ENCODE measurements around the gene TLX2. TPM values are rescaled to one million over a fixed set of nuclear protein-coding genes. Genes with fewer than 3 reads are reported as not detected.

The TLX2 gene
- total RNA-seq, 1 experiment from 2014 or later = 0.68 TPM

DNA sequence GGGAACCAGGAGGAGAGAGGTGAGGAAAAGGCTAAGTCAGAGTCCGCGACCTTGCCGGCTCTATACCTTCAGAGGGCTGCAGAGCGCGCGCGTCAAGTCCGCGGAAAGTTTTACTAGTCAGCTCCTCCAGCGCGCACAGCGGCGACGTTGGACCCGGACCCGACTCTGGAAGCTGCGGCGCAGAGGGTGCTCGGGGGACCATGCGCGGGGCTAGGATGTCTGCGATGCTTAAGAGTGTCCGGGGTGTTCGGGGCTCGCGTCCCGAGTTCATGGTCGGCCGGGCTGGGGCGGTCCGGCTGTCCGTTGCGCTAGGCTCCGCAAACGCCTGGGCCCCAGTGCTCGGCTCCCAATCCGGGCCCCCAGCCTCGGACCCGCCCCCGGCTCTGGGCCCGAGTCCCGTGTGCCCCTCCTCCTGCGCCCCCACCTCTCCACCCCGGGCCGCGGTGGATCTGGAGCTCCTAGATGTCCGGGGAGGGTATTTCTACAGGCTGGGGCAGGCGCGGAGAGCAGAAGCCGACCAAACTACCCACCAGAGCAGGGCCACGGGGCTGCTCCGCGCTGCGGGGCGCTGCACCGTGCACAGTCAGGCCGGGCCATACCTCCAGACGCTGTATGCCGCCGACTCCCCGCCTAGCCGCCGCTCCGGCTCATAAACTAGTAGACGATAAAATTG is 14.8 kb upstream of the TLX2 start, which contains the start of gene LBX2:
Gene LBX2 (minus strand): TSS at position 337 of the 673 bp plus-strand sequence. CDS start 66 bp downstream, at position 271.
- Histone ChIP-seq H3K4me3 (ENCODE audit: low read depth, low read length) (peak within 1 kb of the TSS; percentile 65), H3K4me1 (peaks cover 50% of the 10 kb centered on the region), H3K27me3 (replicated peaks; ENCODE audit: control insufficient read depth, insufficient read depth, low read length) (no peaks in the 10 kb centered on the region), H3K36me3 (ENCODE audit: control insufficient read depth, insufficient read depth, low read length) (peaks cover 1% of the 10 kb centered on the region; the same call in 1 of the 2 replicates), H3K9me3 (no peaks in the 10 kb centered on the region)
- no peaks in the 10 kb centered on the region for H3K27me3 Mint-ChIP-seq (ENCODE audit: insufficient read depth, unreplicated experiment)
- H3K27ac Mint-ChIP-seq (ENCODE audit: unreplicated experiment) = peak within 1 kb of the TSS; percentile 46
- TF ChIP-seq, protein P1, sequence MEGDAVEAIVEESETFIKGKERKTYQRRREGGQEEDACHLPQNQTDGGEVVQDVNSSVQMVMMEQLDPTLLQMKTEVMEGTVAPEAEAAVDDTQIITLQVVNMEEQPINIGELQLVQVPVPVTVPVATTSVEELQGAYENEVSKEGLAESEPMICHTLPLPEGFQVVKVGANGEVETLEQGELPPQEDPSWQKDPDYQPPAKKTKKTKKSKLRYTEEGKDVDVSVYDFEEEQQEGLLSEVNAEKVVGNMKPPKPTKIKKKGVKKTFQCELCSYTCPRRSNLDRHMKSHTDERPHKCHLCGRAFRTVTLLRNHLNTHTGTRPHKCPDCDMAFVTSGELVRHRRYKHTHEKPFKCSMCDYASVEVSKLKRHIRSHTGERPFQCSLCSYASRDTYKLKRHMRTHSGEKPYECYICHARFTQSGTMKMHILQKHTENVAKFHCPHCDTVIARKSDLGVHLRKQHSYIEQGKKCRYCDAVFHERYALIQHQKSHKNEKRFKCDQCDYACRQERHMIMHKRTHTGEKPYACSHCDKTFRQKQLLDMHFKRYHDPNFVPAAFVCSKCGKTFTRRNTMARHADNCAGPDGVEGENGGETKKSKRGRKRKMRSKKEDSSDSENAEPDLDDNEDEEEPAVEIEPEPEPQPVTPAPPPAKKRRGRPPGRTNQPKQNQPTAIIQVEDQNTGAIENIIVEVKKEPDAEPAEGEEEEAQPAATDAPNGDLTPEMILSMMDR (IDR thresholded peaks at IDR 0.05; ENCODE audit: insufficient read depth in 1 of 2, low read depth in 1 of 2, low read length in 1 of 2, severe bottlenecking in 1 of 2, unreplicated experiment in 1 of 2) = no peak
- DNase-seq = peak in 1 of 2 experiments; percentile 70
- H3K36me3 Mint-ChIP-seq (ENCODE audit: insufficient read depth, unreplicated experiment) = peaks cover 39% of the 10 kb centered on the region
- no TSS peak for BruUV-seq (replicated peaks)
- peak within 1 kb of the TSS; percentile 96 for H3K4me3 Mint-ChIP-seq (ENCODE audit: unreplicated experiment)
- POLR2A ChIA-PET = interaction anchor here (1.0 to 5.2 kb wide), 2 partner anchors 10 to 17 kb away, joined by 3 to 17 read pairs; no protein-coding TSS in a partner anchor
- peaks cover 17% of the 10 kb centered on the region for H3K4me1 Mint-ChIP-seq (ENCODE audit: low read depth, unreplicated experiment)
- H3K9me3 Mint-ChIP-seq (ENCODE audit: unreplicated experiment) = no peaks in the 10 kb centered on the region
- intact Hi-C loops (cut with micrococcal nuclease; ENCODE audit: unreplicated experiment) = loop anchor here (1.0 kb wide), 1 partner anchor 16 kb away; the partner anchor contains the start of gene TTC31
- CTCF ChIA-PET = interaction anchor here (1.1 to 1.3 kb wide), 2 partner anchors 10 to 19 kb away, joined by 3 read pairs; no protein-coding TSS in a partner anchor

DNA sequence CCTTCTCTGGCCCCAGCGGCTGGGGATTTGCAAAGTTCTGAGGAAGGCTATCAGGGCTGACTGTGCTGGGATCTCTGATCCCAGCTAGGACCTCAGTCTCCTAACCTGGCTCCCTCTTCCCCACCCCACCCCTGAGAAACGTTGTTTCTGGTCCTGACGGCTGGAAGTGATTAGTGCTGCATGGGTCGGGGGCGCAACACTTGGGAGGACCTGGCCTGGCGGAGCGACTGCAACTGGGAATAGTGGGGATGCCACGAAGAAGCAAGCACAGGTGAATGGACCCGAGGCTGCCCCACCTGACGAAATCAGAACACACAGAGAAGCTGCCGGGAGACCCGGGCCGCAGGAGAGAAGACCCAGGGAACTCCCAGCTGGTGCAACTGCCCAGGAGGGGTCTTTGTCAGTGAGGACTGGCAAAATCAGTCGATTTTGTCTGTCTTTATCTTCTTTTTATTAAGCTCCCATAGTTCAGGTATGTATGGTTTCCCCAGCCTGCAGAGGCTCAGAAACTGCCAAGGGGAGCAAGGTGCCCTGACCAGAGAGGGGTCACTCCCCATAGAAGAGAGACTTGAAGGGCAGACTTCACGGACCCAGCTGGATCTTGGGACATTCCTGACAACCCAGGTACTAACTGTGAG is 14.2 kb upstream of the TLX2 start:
- peaks cover 50% of the 10 kb centered on the region for H3K4me1 ChIP-seq
- peaks cover 1% of the 10 kb centered on the region; the same call in 1 of the 2 replicates for H3K36me3 ChIP-seq (ENCODE audit: control insufficient read depth, insufficient read depth, low read length)
- no peaks in the 10 kb centered on the region for H3K9me3 ChIP-seq
- H3K4me3 Mint-ChIP-seq (ENCODE audit: unreplicated experiment) = peak overlapping the region; percentile 96
- peaks cover 45% of the 10 kb centered on the region for H3K36me3 Mint-ChIP-seq (ENCODE audit: insufficient read depth, unreplicated experiment)
- peak overlapping the region; percentile 46 for H3K27ac Mint-ChIP-seq (ENCODE audit: unreplicated experiment)
- no peak for DNase-seq
- peak overlapping the region; percentile 65 for H3K4me3 ChIP-seq (ENCODE audit: low read depth, low read length)
- CTCF ChIA-PET = interaction anchor here (0.7 to 1.3 kb wide), 3 partner anchors 10 to 35 kb away, joined by 3 read pairs; partner anchors contain the start of gene MOGS
- POLR2A ChIA-PET = interaction anchor here (1.0 to 5.2 kb wide), 2 partner anchors 11 to 18 kb away, joined by 3 to 17 read pairs; no protein-coding TSS in a partner anchor
- H3K27me3 Mint-ChIP-seq (ENCODE audit: insufficient read depth, unreplicated experiment) = no peaks in the 10 kb centered on the region
- no peaks in the 10 kb centered on the region for H3K27me3 ChIP-seq (replicated peaks; ENCODE audit: control insufficient read depth, insufficient read depth, low read length)
- TF ChIP-seq, protein P1 (IDR thresholded peaks at IDR 0.05; ENCODE audit: insufficient read depth in 1 of 2, low read depth in 1 of 2, low read length in 1 of 2, severe bottlenecking in 1 of 2, unreplicated experiment in 1 of 2) = no peak
- H3K4me1 Mint-ChIP-seq (ENCODE audit: low read depth, unreplicated experiment) = peaks cover 24% of the 10 kb centered on the region
- no TSS peak for BruUV-seq (replicated peaks)
- H3K9me3 Mint-ChIP-seq (ENCODE audit: unreplicated experiment) = no peaks in the 10 kb centered on the region
- intact Hi-C loops (cut with micrococcal nuclease; ENCODE audit: unreplicated experiment) = loop anchor here (1.0 kb wide), 1 partner anchor 17 kb away; the partner anchor contains the start of gene TTC31

DNA sequence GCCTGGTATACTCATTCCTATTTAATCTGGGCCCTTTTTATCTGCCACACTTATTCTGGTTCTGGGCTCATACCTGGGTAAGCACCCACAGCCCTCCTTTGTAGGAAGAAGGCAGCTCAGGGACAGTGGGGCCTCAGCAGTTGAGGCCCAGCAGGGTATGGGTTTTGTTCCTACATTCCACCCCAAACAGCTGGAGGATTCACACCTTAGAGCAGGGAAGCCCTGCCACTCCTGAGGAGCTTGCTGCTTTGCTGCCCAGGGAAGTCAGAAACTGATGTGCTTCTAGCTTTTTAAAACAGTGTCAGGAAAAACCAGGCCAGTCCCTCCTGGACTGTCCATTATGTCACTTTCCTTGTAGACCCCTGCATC is 13.7 kb upstream of the TLX2 start:
- H3K27ac Mint-ChIP-seq (ENCODE audit: unreplicated experiment) = no peak overlapping the region
- DNase-seq = no peak
- Histone ChIP-seq H3K4me1 (peaks cover 50% of the 10 kb centered on the region), H3K4me3 (ENCODE audit: low read depth, low read length) (no peak overlapping the region), H3K27me3 (replicated peaks; ENCODE audit: control insufficient read depth, insufficient read depth, low read length) (no peaks in the 10 kb centered on the region), H3K9me3 (no peaks in the 10 kb centered on the region), H3K36me3 (ENCODE audit: control insufficient read depth, insufficient read depth, low read length) (peaks cover 3% of the 10 kb centered on the region; the same call in 1 of the 2 replicates)
- ChIA-PET CTCF (interaction anchor here (0.7 kb wide), 1 partner anchor 35 kb away, joined by 3 read pairs; the partner anchor contains the start of gene MOGS), POLR2A (interaction anchor here (0.9 to 5.2 kb wide), 2 partner anchors 11 to 42 kb away, joined by 3 to 17 read pairs; partner anchors contain the start of gene WBP1)
- no peaks in the 10 kb centered on the region for H3K9me3 Mint-ChIP-seq (ENCODE audit: unreplicated experiment)
- peaks cover 26% of the 10 kb centered on the region for H3K4me1 Mint-ChIP-seq (ENCODE audit: low read depth, unreplicated experiment)
- TF ChIP-seq, protein P1 (IDR thresholded peaks at IDR 0.05; ENCODE audit: insufficient read depth in 1 of 2, low read depth in 1 of 2, low read length in 1 of 2, severe bottlenecking in 1 of 2, unreplicated experiment in 1 of 2) = no peak
- peak overlapping the region; percentile 96 for H3K4me3 Mint-ChIP-seq (ENCODE audit: unreplicated experiment)
- no peaks in the 10 kb centered on the region for H3K27me3 Mint-ChIP-seq (ENCODE audit: insufficient read depth, unreplicated experiment)
- no TSS peak for BruUV-seq (replicated peaks)
- H3K36me3 Mint-ChIP-seq (ENCODE audit: insufficient read depth, unreplicated experiment) = peaks cover 48% of the 10 kb centered on the region
- intact Hi-C loops (cut with micrococcal nuclease; ENCODE audit: unreplicated experiment) = no loop called here

All from Caco-2 (cell line).